Measurements from ENCODE around the gene FPGS.
A peak's percentile ranks its signal among the peaks of the same experiment; 100 is the strongest.

Gene FPGS

GRCh38 chr9:127781806-127782205, 20.9 kb upstream of the FPGS start:
- H3K27ac ChIP-seq (ENCODE audit: low read length): no peak overlapping the region
- no peak overlapping the region for H3K4me3 ChIP-seq (ENCODE audit: low read length)
- H3K4me1 ChIP-seq (ENCODE audit: control insufficient read depth, low read depth, low read length): no peaks in the 10 kb centered on the region
- H3K27me3 ChIP-seq (ENCODE audit: control insufficient read depth, insufficient read depth, low read length): no peaks in the 10 kb centered on the region
- H3K36me3 ChIP-seq (ENCODE audit: control insufficient read depth, low read depth, low read length): no peaks in the 10 kb centered on the region
- H3K9me3 ChIP-seq (ENCODE audit: control insufficient read depth, low read depth, low read length): no peaks in the 10 kb centered on the region
- H3K9ac ChIP-seq (ENCODE audit: low read length): no peak overlapping the region

GRCh38 chr9:127783111-127784008, 19.3 kb upstream of the FPGS start:
- H3K4me1 ChIP-seq (ENCODE audit: control insufficient read depth, low read depth, low read length): peaks cover 5% of the 10 kb centered on the region
- H3K4me3 ChIP-seq (ENCODE audit: low read length): no peak overlapping the region
- H3K27ac ChIP-seq (ENCODE audit: low read length): no peak overlapping the region
- H3K36me3 ChIP-seq (ENCODE audit: control insufficient read depth, low read depth, low read length): peaks cover 14% of the 10 kb centered on the region
- H3K9ac ChIP-seq (ENCODE audit: low read length): no peak overlapping the region
- H3K27me3 ChIP-seq (ENCODE audit: control insufficient read depth, insufficient read depth, low read length): no peaks in the 10 kb centered on the region
- no peaks in the 10 kb centered on the region for H3K9me3 ChIP-seq (ENCODE audit: control insufficient read depth, low read depth, low read length)

- peaks cover 5% of the 10 kb centered on the region for H3K4me1 ChIP-seq (ENCODE audit: control insufficient read depth, low read depth, low read length)
- H3K27me3 ChIP-seq (ENCODE audit: control insufficient read depth, insufficient read depth, low read length): no peaks in the 10 kb centered on the region
- H3K9ac ChIP-seq (ENCODE audit: low read length): no peak overlapping the region
- peak overlapping the region; percentile 44 for H3K4me3 ChIP-seq (ENCODE audit: low read length)
- peaks cover 34% of the 10 kb centered on the region for H3K36me3 ChIP-seq (ENCODE audit: control insufficient read depth, low read depth, low read length)
- no peaks in the 10 kb centered on the region for H3K9me3 ChIP-seq (ENCODE audit: control insufficient read depth, low read depth, low read length)
- H3K27ac ChIP-seq (ENCODE audit: low read length): no peak overlapping the region
Observed at GRCh38 chr9:127785023-127785932, 17.4 kb upstream of the FPGS start.

- Histone ChIP-seq H3K9ac (ENCODE audit: low read length) (peak within 1 kb of the TSS; percentile 87), H3K27me3 (ENCODE audit: control insufficient read depth, insufficient read depth, low read length) (no peaks in the 10 kb centered on the region), H3K27ac (ENCODE audit: low read length) (no peak within 1 kb of the TSS), H3K9me3 (ENCODE audit: control insufficient read depth, low read depth, low read length) (no peaks in the 10 kb centered on the region), H3K36me3 (ENCODE audit: control insufficient read depth, low read depth, low read length) (peaks cover 42% of the 10 kb centered on the region), H3K4me1 (ENCODE audit: control insufficient read depth, low read depth, low read length) (peaks cover 5% of the 10 kb centered on the region), H3K4me3 (ENCODE audit: low read length) (peak within 1 kb of the TSS; percentile 94)
Observed at GRCh38 chr9:127785933-127786772, 16.5 kb upstream of the FPGS start, which contains the start of gene CDK9. CDK9 (plus strand) TSS chr9:127786034; CDS start chr9:127786149, 115 bp downstream.

- H3K27me3 ChIP-seq (ENCODE audit: control insufficient read depth, insufficient read depth, low read length): no peaks in the 10 kb centered on the region
- peaks cover 5% of the 10 kb centered on the region for H3K4me1 ChIP-seq (ENCODE audit: control insufficient read depth, low read depth, low read length)
- peaks cover 42% of the 10 kb centered on the region for H3K36me3 ChIP-seq (ENCODE audit: control insufficient read depth, low read depth, low read length)
- peak overlapping the region; percentile 94 for H3K4me3 ChIP-seq (ENCODE audit: low read length)
- H3K27ac ChIP-seq (ENCODE audit: low read length): no peak overlapping the region
- H3K9me3 ChIP-seq (ENCODE audit: control insufficient read depth, low read depth, low read length): no peaks in the 10 kb centered on the region
- H3K9ac ChIP-seq (ENCODE audit: low read length): peak overlapping the region; percentile 87
Observed at GRCh38 chr9:127786773-127787104, 15.9 kb upstream of the FPGS start.

GRCh38 chr9:127788337-127789011, 14.2 kb upstream of the FPGS start:
- H3K36me3 ChIP-seq (ENCODE audit: control insufficient read depth, low read depth, low read length): peaks cover 53% of the 10 kb centered on the region
- no peaks in the 10 kb centered on the region for H3K9me3 ChIP-seq (ENCODE audit: control insufficient read depth, low read depth, low read length)
- H3K27ac ChIP-seq (ENCODE audit: low read length): no peak overlapping the region
- H3K27me3 ChIP-seq (ENCODE audit: control insufficient read depth, insufficient read depth, low read length): no peaks in the 10 kb centered on the region
- no peak overlapping the region for H3K4me3 ChIP-seq (ENCODE audit: low read length)
- peaks cover 5% of the 10 kb centered on the region for H3K4me1 ChIP-seq (ENCODE audit: control insufficient read depth, low read depth, low read length)
- no peak overlapping the region for H3K9ac ChIP-seq (ENCODE audit: low read length)

- Histone ChIP-seq H3K27me3 (ENCODE audit: control insufficient read depth, insufficient read depth, low read length) (no peaks in the 10 kb centered on the region), H3K36me3 (ENCODE audit: control insufficient read depth, low read depth, low read length) (peaks cover 53% of the 10 kb centered on the region), H3K9me3 (ENCODE audit: control insufficient read depth, low read depth, low read length) (no peaks in the 10 kb centered on the region), H3K4me1 (ENCODE audit: control insufficient read depth, low read depth, low read length) (peaks cover 5% of the 10 kb centered on the region), H3K4me3 (ENCODE audit: low read length) (no peak overlapping the region), H3K27ac (ENCODE audit: low read length) (no peak overlapping the region), H3K9ac (ENCODE audit: low read length) (no peak overlapping the region)
Observed at GRCh38 chr9:127789179-127789578, 13.5 kb upstream of the FPGS start.

GRCh38 chr9:127790094-127790855, 12.4 kb upstream of the FPGS start:
- Histone ChIP-seq H3K4me1 (ENCODE audit: control insufficient read depth, low read depth, low read length) (peaks cover 5% of the 10 kb centered on the region), H3K4me3 (ENCODE audit: low read length) (no peak overlapping the region), H3K36me3 (ENCODE audit: control insufficient read depth, low read depth, low read length) (peaks cover 53% of the 10 kb centered on the region), H3K9me3 (ENCODE audit: control insufficient read depth, low read depth, low read length) (no peaks in the 10 kb centered on the region), H3K9ac (ENCODE audit: low read length) (no peak overlapping the region), H3K27me3 (ENCODE audit: control insufficient read depth, insufficient read depth, low read length) (no peaks in the 10 kb centered on the region), H3K27ac (ENCODE audit: low read length) (no peak overlapping the region)

GRCh38 chr9:127791085-127791484, 11.6 kb upstream of the FPGS start:
- H3K36me3 ChIP-seq (ENCODE audit: control insufficient read depth, low read depth, low read length): peaks cover 53% of the 10 kb centered on the region

GRCh38 chr9:127792417-127793031, 10.2 kb upstream of the FPGS start:
- Histone ChIP-seq H3K36me3 (ENCODE audit: control insufficient read depth, low read depth, low read length) (peaks cover 47% of the 10 kb centered on the region), H3K27me3 (ENCODE audit: control insufficient read depth, insufficient read depth, low read length) (no peaks in the 10 kb centered on the region), H3K9ac (ENCODE audit: low read length) (no peak overlapping the region), H3K4me1 (ENCODE audit: control insufficient read depth, low read depth, low read length) (no peaks in the 10 kb centered on the region), H3K4me3 (ENCODE audit: low read length) (no peak overlapping the region), H3K9me3 (ENCODE audit: control insufficient read depth, low read depth, low read length) (no peaks in the 10 kb centered on the region), H3K27ac (ENCODE audit: low read length) (no peak overlapping the region)

More at GRCh38 chr9:127791085-127791484, 11.6 kb upstream of the FPGS start:
- Histone ChIP-seq H3K27ac (ENCODE audit: low read length) (no peak overlapping the region), H3K9me3 (ENCODE audit: control insufficient read depth, low read depth, low read length) (no peaks in the 10 kb centered on the region), H3K4me1 (ENCODE audit: control insufficient read depth, low read depth, low read length) (peaks cover 5% of the 10 kb centered on the region), H3K9ac (ENCODE audit: low read length) (no peak overlapping the region), H3K4me3 (ENCODE audit: low read length) (no peak overlapping the region), H3K27me3 (ENCODE audit: control insufficient read depth, insufficient read depth, low read length) (no peaks in the 10 kb centered on the region)
